Mammary epithelial cell (primary cell): ENCODE results near the gene GALNTL6.

ENCODE experiments used
- CTCF ChIP-seq, 2 donors: IDR thresholded peaks in 1 of 2; conservative IDR thresholded peaks in 1 of 2; 2 replicates each; pipeline ENCODE4 v1.5.1; 2011 to 2012; ENCODE audit warnings: inconsistent platforms in 2 of 2, low read length in 2 of 2, mild to moderate bottlenecking in 2 of 2, control low read depth in 1 of 2, low read depth in 1 of 2; ENCODE audit not compliant: insufficient read depth in 1 of 2; ENCODE audit errors: extremely low read depth in 1 of 2
- EZH2 ChIP-seq: IDR thresholded peaks from 2 replicates; pipeline ENCODE4 v1.6.1; 2012; ENCODE audit warnings: low read length, inconsistent platforms, borderline replicate concordance

GRCh38 chr4:172547724-172548123 is 734.5 kb downstream of the GALNTL6 start:
- TF ChIP-seq CTCF (conservative IDR thresholded peaks at IDR 0.05 in 1 of 2, IDR thresholded peaks at IDR 0.05 in 1 of 2; ENCODE audit: extremely low read depth in 1 of 2, insufficient read depth in 1 of 2, low read depth in 1 of 2, low read length in 2 of 2) (no peak), EZH2 (no peak)
